HG02943 (cell line): ENCODE results near the gene RNU6-8.

Experiments
- ATAC-seq: cut with Tn5 transposase; IDR thresholded peaks from one replicate; pipeline ENCODE4 v1.9.1; 2021; ENCODE audit warnings: mild to moderate bottlenecking, low read depth, moderate library complexity; ENCODE audit not compliant: unreplicated experiment

RNU6-8 gene

GRCh38 chr14:32202998-32203882 lies at the start of gene RNU6-8:
RNU6-8 (minus strand) TSS chr14:32203269.
- peak; percentile 53 for ATAC-seq

GRCh38 chr14:32252030-32252670 lies 49.1 kb upstream of the RNU6-8 start:
- peak; percentile 65 for ATAC-seq

GRCh38 chr14:32251530-32251929 lies 48.5 kb upstream of the RNU6-8 start:
- ATAC-seq, result no peak

- no peak for ATAC-seq
These were observed 47.6 kb upstream of the RNU6-8 start for GRCh38 chr14:32250681-32251080.

- no peak for ATAC-seq
These were observed 46.7 kb upstream of the RNU6-8 start for GRCh38 chr14:32249780-32250179.

GRCh38 chr14:32249371-32249770 lies 46.3 kb upstream of the RNU6-8 start:
- no peak for ATAC-seq

GRCh38 chr14:32246751-32247150 lies 43.7 kb upstream of the RNU6-8 start:
- no peak for ATAC-seq

- ATAC-seq, result no peak
These were observed 41.3 kb upstream of the RNU6-8 start for GRCh38 chr14:32244404-32244803.

GRCh38 chr14:32233260-32233659 lies 30.2 kb upstream of the RNU6-8 start:
- ATAC-seq, result no peak

- ATAC-seq, result no peak
These were observed 29.4 kb upstream of the RNU6-8 start for GRCh38 chr14:32232481-32232880.

GRCh38 chr14:32230695-32231280 lies 27.7 kb upstream of the RNU6-8 start:
- ATAC-seq, result no peak

GRCh38 chr14:32230181-32230580 lies 27.1 kb upstream of the RNU6-8 start:
- ATAC-seq, result no peak

GRCh38 chr14:32226056-32226455 lies 23.0 kb upstream of the RNU6-8 start:
- no peak for ATAC-seq

GRCh38 chr14:32225378-32225920 lies 22.4 kb upstream of the RNU6-8 start:
- no peak for ATAC-seq

- ATAC-seq, result no peak
These were observed 21.8 kb upstream of the RNU6-8 start for GRCh38 chr14:32224737-32225377.

- ATAC-seq, result no peak
These were observed 14.2 kb upstream of the RNU6-8 start for GRCh38 chr14:32217301-32217700.

- ATAC-seq, result no peak
These were observed 9.8 kb upstream of the RNU6-8 start for GRCh38 chr14:32212833-32213232.

- no peak for ATAC-seq
These were observed 8.0 kb upstream of the RNU6-8 start for GRCh38 chr14:32211068-32211404.

- no peak for ATAC-seq
These were observed 6.4 kb upstream of the RNU6-8 start for GRCh38 chr14:32209471-32209870.

GRCh38 chr14:32208490-32208889 lies 5.4 kb upstream of the RNU6-8 start:
- ATAC-seq, result no peak

- ATAC-seq, result no peak
These were observed 3.5 kb upstream of the RNU6-8 start for GRCh38 chr14:32206552-32206951.
